Ectodermal cell (in vitro differentiated cells): ENCODE measurements around the gene MVD.

ENCODE experiments used
- H3K27ac ChIP-seq: 2 replicates; pipeline ENCODE4 v1.7.0; 2013; ENCODE audit warnings: mild to moderate bottlenecking, low read depth, low read length; ENCODE audit not compliant: insufficient read depth, poor library complexity, severe bottlenecking
- H3K27me3 ChIP-seq: 2 replicates; pipeline ENCODE4 v1.7.0; 2013; ENCODE audit warnings: mild to moderate bottlenecking, low read length; ENCODE audit not compliant: insufficient read depth, control insufficient read depth, poor library complexity, severe bottlenecking
- H3K36me3 ChIP-seq: one replicate; pipeline ENCODE4 v1.7.0; 2013; ENCODE audit warnings: low read length; ENCODE audit not compliant: control insufficient read depth, insufficient read depth
- H3K4me1 ChIP-seq: one replicate; pipeline ENCODE4 v1.7.0; 2013; ENCODE audit warnings: low read length; ENCODE audit not compliant: control insufficient read depth, insufficient read depth
- H3K4me3 ChIP-seq: 2 replicates; pipeline ENCODE4 v1.7.0; 2013; ENCODE audit warnings: low read depth, low read length, control low read depth; ENCODE audit not compliant: insufficient read depth
- H3K9me3 ChIP-seq: 2 replicates; pipeline ENCODE4 v1.7.0; 2013; ENCODE audit warnings: mild to moderate bottlenecking, low read length, moderate library complexity; ENCODE audit not compliant: control insufficient read depth
- WGBS, 2 experiments: methylation state at CpG; one replicate each; pipeline ENCODE4 v1.1.7; 2013; ENCODE audit warnings: missing lambda C conversion rate in 2 of 2; 5-methylcytosine and 5-hydroxymethylcytosine counted together

Gene MVD

GRCh38 chr16:88703486-88704309 is 40.8 kb upstream of the MVD start:
- peaks cover 7% of the 10 kb centered on the region for H3K4me1 ChIP-seq
- no peaks in the 10 kb centered on the region for H3K27me3 ChIP-seq
- H3K4me3 ChIP-seq: no peak overlapping the region
- no peak overlapping the region for H3K27ac ChIP-seq
- WGBS, 2 experiments: 90 to 91% methylated on average over 26 of the region's 26 CpGs
- H3K9me3 ChIP-seq: no peaks in the 10 kb centered on the region
- no peaks in the 10 kb centered on the region for H3K36me3 ChIP-seq

DNA sequence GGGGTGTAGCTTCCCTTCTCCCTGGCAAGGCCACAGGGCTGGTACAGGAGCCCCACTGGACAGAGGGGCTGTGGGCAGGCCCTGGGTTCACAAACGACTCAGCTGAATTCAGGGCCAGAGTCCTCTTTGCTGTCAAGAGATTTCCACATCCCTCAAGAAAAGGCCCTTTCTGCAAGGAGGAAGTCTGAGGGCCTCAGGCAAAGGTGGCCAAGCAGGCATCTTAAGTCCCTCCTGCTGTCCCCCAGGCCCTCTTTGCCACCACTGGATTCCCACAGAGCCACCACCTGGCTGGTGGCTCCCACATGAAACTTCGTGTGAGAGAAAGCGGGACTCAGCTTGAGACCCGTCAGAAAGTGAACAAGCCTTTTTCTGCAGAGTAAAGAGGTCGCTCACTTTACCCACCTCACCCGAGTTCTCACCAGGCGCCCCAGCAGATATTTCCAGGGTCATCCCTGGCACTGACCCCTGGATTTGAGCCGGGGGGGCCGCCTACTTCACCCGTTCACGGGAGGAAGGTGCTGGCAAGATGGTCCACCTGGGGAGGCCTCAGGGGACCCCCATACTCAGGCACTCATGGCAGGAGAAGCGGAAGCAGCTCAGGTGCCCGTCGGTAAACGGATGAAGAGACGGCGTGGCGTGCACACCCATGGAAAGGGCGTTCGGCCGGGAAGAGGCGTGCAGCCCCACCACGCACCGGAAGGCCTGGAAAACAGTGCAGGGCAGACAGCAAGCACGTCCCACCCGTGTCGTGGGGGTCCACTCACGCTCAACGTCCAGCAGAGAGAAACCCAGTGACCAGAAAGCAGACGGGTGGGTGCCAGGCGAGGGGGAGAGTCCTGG is 39.7 kb upstream of the MVD start:
- Histone ChIP-seq H3K4me1 (peaks cover 7% of the 10 kb centered on the region), H3K9me3 (no peaks in the 10 kb centered on the region), H3K27ac (no peak overlapping the region), H3K27me3 (no peaks in the 10 kb centered on the region), H3K4me3 (no peak overlapping the region), H3K36me3 (peaks cover 5% of the 10 kb centered on the region)
- 94 to 96% methylated on average over 31 of the region's 31 CpGs for WGBS, 2 experiments

DNA sequence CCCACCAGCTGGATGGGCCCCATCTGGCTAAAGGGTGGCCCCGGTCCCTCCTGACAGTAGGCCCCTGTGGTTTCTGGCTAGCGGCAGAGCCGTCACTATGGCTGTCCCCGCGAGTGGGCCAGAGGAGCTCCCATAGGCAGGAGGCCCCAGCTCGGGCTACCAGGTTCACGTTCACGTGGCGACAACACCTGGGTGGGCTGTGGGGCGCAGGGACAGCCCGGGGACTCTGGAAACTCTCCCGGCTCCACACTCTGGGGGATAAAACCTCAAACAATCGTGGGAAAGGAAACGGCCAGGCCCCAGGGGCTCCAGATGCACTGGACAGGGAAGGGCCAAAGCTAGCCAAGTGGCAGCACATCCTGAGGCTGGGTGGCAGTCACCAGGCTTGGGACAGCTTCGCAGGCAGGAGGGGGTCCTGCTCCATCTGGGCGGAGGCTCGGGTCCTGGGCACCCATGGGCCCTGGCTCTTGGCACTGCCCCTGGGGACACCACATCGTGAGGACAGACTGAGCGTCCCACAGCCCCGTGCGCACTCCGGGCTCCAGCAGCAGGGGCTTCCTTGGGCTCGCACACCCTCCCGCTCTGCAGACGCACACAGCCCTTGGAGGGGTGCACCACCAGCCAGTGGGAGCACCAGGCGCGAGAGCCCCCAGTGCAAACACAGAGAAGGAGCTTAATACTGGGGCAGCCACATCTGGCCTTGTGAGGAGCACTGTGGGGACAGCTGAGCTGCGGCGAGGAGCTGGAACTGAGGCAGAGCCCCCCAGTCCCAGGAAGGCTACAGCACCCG is 38.9 kb upstream of the MVD start:
- Histone ChIP-seq H3K27ac (no peak overlapping the region), H3K9me3 (no peaks in the 10 kb centered on the region), H3K4me1 (no peaks in the 10 kb centered on the region), H3K4me3 (no peak overlapping the region), H3K27me3 (no peaks in the 10 kb centered on the region), H3K36me3 (peaks cover 5% of the 10 kb centered on the region)
- 93% methylated on average over 30 of the region's 30 CpGs for WGBS, 2 experiments

DNA sequence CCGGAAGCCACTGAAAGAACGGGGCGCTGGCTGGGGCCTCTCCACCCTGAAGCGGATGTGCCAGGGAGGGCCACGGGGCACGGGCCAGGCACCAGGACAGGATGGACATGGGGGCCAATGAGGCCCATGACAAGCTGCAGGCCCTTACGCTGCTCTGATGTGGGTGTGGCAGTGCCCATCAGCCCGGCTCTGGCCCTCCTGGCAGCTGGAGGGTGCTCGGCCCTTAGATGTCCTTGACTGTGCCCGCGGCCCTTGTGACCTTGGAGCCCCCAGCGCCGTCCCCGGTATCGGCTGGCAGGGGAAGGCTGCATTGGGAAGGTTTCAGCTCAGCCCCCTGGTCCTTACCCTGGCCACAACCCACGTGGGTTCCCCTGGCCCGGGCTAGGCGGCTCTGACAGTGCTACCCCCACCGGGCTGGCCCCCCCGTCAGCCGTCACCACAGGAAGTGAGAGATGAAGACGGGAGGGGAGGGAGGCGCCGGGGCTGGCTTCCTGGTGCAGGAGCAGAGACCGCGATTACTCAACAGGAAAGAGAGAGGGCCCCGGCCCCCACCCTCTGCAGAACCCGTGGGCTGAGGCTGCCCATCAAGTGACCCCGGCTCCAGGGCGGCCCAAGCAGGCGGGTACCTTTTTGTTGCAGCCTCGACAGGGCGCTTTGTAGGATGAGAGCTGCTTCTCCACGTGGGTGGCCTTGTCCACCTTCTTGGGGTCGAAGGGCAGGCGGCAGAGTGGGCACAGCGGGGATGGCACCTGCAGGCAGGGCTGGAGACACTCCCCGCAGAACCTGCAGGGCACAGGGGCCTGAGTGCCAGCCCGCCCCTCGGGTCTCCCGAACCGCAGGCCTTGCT is 38.0 kb upstream of the MVD start:
- Histone ChIP-seq H3K36me3 (peaks cover 8% of the 10 kb centered on the region), H3K27me3 (no peaks in the 10 kb centered on the region), H3K4me3 (no peak overlapping the region), H3K9me3 (no peaks in the 10 kb centered on the region), H3K4me1 (no peaks in the 10 kb centered on the region), H3K27ac (no peak overlapping the region)
- 91% methylated on average over 42 of the region's 42 CpGs for WGBS, 2 experiments

- 96% methylated on average over 14 of the region's 14 CpGs for WGBS, 2 experiments
- H3K4me3 ChIP-seq: no peak overlapping the region
- H3K4me1 ChIP-seq: no peaks in the 10 kb centered on the region
- no peaks in the 10 kb centered on the region for H3K9me3 ChIP-seq
- H3K36me3 ChIP-seq: peaks cover 8% of the 10 kb centered on the region
- no peak overlapping the region for H3K27ac ChIP-seq
- no peaks in the 10 kb centered on the region for H3K27me3 ChIP-seq
Measured at GRCh38 chr16:88700322-88700635, 37.4 kb upstream of the MVD start.

DNA sequence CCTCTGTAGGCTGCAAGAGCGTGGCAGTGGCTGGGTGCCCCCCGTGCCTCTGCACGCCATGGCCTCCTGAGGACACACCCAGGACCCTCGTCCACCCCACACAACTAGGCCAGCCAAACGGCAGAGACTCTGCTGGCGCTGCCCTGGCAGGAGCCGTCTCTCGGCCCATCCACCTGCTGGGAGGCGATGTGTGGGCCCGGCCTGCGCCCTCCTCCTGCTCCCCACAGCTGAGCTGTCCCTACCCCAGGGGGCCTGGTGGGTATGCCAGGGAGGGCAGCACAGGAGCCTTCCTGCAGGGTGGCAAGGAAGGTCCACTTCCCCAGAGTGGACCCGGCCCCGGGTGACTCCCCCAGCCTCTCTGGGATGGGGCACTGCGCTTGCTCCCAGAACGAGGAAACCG is 36.3 kb upstream of the MVD start:
- Histone ChIP-seq H3K4me3 (no peak overlapping the region), H3K27ac (no peak overlapping the region), H3K36me3 (peaks cover 8% of the 10 kb centered on the region), H3K4me1 (no peaks in the 10 kb centered on the region), H3K27me3 (no peaks in the 10 kb centered on the region), H3K9me3 (no peaks in the 10 kb centered on the region)
- WGBS, 2 experiments: 96% methylated on average over 16 of the region's 16 CpGs

GRCh38 chr16:88698646-88699045 is 35.8 kb upstream of the MVD start:
- Histone ChIP-seq H3K27me3 (no peaks in the 10 kb centered on the region), H3K9me3 (no peaks in the 10 kb centered on the region), H3K4me1 (no peaks in the 10 kb centered on the region), H3K27ac (no peak overlapping the region), H3K4me3 (no peak overlapping the region), H3K36me3 (peaks cover 8% of the 10 kb centered on the region)
- 97% methylated on average over 25 of the region's 25 CpGs for WGBS, 2 experiments

DNA sequence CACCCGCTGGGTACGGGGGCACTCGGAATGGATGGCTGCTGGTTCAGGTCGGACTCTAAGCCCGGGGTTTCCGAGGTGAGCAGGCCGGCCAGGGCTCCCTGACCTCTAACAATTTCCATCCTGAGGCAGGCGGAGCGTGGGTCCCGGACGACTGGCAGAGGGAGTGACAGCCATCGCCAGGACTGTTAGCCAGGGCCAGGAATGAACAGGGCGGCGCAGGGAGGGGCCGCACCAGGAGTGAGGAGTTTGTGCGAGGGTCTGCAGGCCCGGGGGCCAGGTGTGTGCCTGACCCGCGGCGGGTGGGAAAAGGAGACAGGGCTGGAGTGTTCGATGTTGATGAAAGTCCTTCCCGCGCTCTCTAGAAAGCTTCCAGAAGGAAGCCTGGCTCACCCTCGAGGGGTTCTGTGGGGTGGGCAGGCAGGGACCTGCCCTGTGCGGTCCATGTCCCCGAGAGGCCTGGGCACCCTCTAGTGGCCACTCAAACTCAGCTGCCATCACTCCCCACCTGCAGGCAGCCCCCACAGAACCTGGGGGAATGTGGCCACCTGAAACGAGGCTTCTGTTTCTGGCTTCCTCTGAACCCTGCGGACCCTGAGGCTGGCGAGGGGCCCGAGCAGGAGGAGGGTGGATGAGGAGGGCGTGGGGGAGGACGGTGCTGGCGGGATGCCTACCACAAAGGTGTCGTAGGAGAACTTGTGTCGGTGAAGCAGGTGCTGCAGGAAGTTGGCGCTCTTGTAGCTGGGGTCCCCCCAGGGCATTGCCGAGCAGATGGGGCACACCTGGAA is 35.1 kb upstream of the MVD start:
- H3K9me3 ChIP-seq: no peaks in the 10 kb centered on the region
- no peaks in the 10 kb centered on the region for H3K27me3 ChIP-seq
- peaks cover 8% of the 10 kb centered on the region for H3K36me3 ChIP-seq
- no peaks in the 10 kb centered on the region for H3K4me1 ChIP-seq
- no peak overlapping the region for H3K27ac ChIP-seq
- no peak overlapping the region for H3K4me3 ChIP-seq
- 92 to 93% methylated on average over 37 of the region's 37 CpGs for WGBS, 2 experiments
